Measurements from ENCODE around the gene RNF41.

GRCh38 chr12:56198836-56199235 is 22.9 kb downstream of the RNF41 start:
- TF ChIP-seq POLR2A (IDR thresholded peaks at IDR 0.05) (no peak), CTCF (IDR thresholded peaks at IDR 0.05) (no peak)

All from heart left ventricle (tissue), 13 donors.